Endothelial cell of hepatic sinusoid (primary cell): ENCODE results near the gene LIX1L.

Source experiments
- in situ Hi-C: cut with HindIII; loops from 2 replicates; pipeline ENCODE4 v1.10.0; 2017; ENCODE audit warnings: low sequenced_read_pairs

The LIX1L gene

DNA sequence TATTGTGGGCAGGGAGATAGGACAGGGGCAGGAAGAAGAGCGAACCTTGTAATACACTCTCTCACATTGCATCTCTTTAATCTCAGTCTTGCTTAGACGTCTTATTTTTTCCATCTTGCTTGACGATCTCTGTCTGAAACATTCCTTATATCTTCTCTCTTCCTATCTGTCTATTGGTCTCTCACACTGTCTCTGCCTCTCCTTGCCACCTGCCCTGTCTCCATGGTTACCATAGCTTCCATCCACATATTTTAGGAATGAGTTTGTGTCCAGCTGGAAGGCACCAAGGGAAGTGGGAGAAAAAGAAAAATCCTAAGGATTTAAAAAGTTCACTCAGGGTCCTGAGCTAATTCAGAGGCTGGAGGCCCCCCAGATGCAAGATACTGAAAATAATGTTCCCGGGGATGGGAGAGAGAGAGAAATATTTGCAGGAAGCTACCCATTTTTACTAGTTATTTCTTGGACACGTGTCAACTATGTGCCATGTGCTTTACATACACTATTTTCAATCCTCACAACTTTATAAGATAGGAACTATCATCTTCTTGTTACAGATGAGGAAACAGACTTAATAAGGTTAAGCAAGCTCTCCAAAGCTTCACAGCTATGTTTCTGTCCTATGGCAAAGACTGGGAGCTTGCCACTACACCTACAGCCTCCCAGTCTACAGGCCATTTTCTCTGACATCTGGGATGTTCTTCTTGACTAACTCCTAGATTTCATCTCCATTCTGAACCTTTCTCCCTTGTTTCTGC lies 5.6 kb upstream of the LIX1L start:
- in situ Hi-C loops = loop anchor here (5.0 kb wide), 3 partner anchors 44 to 106 kb away; partner anchors contain the start of gene PIAS3

DNA sequence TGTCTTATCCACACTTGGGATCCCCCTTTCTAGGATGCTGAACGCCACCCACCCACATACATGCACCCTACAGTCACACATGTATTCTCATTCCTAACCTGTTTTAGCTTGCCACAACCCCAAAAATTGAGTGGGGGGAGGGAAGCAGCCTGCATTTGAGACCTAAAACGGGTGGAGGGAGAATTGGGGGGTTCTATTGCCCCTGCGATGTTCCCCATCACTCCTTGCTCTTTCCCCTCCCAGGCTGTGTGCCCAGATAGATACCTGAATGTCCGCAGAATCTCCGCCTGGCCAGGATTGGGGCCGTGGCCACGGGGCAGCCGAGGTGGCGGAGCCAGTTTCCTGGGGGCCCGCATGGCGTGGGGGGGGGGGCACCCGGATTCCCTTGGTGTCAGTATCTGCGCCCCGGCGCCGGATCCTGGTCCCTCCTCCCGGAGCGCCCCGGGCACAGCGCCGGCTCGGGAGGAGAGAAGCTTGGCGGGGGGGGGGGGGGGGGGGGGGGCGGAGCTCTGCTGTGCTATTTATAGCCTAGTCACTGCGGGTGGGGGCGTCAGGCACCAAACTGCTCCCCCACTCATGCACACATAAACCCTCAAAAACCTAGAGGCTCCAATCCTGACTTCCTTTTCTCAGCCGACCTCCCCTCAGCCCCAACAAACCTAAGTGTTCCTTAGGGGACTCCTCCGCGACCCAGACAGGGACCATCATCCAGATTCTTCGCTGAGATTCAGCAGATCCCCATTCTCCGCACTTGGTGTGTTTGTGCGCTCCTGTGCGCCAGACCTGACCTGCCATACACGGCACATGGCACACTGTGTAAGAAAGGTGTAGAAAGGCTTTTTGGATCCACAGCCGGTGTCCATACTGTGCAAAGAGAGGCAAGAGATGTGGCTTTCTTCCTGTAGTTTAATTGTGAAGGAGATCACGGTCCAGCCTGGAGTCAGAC lies 4.6 kb upstream of the LIX1L start:
- in situ Hi-C loops = loop anchor here (5.0 kb wide), 3 partner anchors 45 to 105 kb away; partner anchors contain the start of gene PIAS3

DNA sequence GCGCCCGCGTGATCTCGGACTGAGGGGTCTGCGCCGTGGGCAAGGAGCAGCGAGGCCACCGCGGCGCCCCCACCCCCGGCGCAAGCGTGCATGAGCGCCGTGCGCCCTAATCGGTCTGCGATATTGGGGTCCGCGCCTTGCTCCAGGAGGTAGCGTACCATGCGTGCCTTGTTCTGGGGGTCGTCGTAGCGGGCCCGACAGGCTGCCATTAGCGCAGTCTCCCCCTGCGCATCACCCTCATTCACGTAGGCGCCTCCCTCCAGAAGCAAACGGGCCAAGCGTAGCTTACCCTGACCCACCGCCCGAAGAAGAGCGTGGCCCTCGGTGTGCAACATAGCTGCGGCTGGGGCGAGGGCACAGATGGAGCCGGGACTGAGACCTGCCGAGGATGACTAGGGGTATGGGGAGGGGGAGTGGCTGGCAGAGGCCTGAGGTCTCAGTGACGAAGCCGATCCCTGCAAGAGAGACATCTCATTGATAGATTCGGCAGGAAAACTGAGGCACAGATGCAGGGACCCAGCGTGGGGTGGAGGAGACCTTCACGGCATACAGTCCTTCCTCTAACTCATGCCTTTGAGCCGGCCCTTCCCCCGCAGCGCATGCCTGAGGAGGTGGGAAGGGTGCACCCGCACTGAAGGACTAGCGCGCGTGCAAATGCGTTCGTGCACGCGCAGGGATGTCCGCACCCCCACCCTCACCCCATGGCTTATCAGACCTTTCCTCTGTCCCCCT lies 3.8 kb upstream of the LIX1L start:
- in situ Hi-C loops = loop anchor here (5.0 kb wide), 3 partner anchors 46 to 104 kb away; partner anchors contain the start of gene PIAS3

DNA sequence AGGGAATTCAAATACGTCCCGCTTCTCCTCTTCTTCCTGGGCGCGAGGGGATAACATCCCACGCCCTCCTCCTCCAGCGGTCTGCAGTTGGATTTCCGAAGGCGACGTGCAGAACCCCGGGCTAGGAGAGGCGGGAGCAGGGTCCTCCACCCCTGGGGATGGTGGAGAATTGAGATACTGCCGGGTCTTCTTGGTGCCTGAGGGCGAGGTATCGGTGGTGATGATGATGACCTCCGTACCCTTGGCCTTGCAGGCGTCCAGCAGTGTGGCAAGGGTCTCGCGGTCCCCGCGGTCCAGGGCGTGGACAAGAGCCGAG lies 3.2 kb upstream of the LIX1L start:
- in situ Hi-C loops = loop anchor here (5.0 kb wide), 3 partner anchors 46 to 104 kb away; partner anchors contain the start of gene PIAS3

DNA sequence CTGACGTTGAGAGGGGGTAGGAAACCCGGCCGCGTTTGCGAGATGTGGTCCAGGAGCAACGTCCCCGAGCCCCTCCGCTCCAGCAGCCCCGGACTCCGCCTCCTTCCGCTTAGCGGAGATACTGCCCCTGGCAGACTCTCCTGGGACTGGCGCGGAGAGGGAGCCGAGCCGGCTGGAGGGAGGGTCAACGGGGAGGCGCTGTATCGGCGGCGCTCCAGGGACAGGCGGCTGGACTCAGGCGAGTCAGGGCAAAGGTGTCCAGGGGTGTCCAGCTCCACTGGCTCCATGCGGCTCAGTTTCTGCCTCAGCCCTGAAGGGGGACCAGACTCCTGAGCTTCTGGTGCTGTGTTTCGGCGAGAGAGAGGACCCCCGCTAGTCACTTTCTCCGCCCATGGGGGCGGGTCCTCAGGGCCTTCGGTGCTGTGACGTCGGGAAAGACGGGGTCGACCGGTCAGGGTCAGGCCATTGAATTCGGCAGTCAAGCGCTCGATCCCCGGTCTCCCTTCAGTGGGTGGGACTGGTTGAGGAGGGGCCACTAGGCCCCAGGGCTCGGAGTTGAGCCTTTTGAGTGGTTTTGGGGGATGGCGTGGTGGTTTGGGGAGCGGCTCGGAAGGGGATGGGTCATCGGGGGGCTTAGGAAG lies 2.8 kb upstream of the LIX1L start:
- in situ Hi-C loops = loop anchor here (5.0 kb wide), 3 partner anchors 47 to 103 kb away; partner anchors contain the start of gene PIAS3

DNA sequence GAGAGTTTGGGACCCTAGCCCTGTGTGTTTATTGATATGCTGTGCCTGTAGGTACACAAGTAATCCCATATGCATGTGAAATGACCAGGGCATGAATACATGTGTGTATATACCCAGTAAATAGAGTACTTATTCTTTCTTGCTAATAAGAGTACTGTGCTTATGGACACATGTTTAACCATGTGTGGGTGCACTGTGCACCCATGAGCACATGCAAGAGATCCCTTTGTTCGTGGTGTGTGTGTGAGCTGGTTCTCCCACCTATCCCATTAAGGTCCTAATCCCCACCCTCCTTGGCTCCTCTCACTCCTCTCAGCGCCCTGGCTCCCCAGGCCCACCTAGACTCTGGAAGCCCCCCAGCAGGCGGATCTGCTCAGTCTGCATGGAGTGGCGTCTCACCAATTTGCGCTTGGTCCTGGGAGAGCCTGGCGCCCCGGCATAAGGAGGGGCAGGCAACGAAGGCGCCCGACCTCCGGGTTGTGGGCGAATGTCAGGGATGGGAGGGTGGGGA lies 2.2 kb upstream of the LIX1L start:
- in situ Hi-C loops = loop anchor here (5.0 kb wide), 3 partner anchors 47 to 103 kb away; partner anchors contain the start of gene PIAS3

DNA sequence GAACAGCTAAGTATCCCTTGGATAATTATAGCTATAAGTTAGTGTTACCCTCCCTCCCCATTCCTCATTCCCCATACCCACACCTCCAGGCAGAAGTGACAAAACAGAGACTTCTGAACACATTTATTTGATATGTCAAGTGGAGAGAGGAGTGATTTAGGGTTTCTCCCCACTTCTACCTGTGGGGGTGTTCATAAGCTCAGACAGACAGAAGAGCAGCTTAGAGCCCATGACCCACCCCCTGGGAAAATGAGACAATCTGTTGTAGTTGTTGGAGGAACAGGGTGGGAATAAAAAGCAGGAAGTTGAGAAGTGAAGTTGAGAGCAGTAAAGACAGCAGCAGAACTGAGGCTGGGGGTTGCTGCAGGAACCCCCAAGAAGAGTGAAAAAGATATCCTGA lies 1.5 kb upstream of the LIX1L start:
- in situ Hi-C loops = no loop called here

DNA sequence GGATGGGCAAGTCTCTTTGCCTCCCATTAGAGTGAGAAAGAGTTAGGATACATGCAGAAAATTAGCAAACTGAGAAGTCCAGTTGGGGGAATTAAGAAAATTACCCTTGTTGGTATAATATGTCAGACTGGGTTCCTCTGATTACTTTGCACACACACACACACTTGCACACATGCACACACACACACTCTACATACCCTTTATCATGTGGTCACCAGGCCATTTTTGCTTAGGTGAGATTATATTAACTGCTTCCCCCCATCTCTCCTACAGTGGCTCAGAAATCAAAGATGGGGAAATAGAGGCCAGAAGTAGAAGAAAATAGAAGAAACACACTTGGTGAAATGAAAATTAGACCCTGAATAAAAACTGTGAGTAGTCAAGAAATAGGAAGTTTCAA lies 917 bp upstream of the LIX1L start:
- in situ Hi-C loops = no loop called here

DNA sequence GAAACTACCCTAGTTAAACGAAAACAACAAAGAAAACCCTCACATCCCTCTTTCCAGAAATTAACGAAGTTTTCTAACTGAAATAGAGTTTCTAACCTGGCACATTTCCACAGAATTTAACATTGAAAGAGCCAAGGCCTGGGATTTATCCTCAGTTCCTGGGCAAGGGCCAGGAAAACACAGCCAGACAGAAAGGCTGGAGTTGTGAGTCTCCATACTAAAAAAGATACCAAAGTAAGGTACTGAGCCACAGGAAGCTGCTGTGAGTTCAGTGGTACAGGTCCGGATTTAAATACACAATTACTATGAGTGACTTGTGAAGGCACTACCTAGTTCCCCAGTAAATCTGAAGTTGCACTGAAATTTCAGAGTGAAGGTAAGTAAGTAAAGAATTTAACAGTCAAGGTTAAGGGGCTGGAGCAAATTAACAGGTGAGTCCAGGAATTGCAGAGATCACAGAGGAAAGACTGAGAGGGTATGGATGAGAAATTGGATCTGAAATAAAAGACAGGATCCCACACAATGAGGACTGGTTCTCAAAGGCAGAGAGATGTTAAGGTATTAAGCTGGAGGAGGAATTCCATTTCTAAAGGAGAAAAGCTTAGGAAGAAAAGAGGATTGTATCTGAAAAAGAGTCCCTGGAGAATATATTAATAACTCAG lies 905 bp downstream of the LIX1L start:
- in situ Hi-C loops = no loop called here

DNA sequence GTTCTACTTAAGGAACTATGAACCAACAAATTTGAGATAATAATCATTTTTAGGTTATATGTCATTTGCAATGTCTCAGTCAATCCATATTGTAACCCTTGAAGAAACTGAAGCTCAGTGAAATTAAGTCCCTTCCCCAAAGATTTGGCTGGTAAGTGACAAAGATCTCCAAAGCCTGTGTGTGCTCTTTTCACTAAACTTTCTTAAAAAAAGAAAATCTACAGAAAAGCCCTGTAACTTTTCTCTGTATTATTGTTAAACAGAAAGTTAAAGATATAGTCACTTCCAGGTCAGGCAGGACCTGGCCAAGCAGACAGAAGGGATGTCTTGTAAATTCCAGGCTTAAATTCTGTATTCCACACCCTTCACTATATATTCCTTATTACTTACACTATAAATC lies 1.5 kb downstream of the LIX1L start:
- in situ Hi-C loops = no loop called here

DNA sequence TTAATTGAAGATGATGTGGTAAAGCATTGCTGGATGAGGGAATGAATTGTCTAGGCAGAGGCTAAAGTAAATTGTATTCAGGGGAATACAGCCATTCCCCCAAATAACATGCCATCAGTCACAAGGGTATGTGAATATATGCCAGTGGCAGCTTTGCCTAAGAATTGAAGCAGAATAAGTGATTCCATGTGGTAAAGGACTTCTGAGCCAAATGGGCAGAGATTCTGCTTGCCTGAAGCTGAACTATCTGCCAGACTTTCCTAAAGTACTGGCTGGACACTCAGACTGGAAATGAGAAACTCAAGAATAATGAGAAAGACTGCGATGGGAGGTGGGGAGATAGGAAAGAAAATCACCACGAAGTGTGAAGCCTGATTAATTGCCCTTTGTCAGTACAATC lies 2.4 kb downstream of the LIX1L start:
- in situ Hi-C loops = no loop called here

DNA sequence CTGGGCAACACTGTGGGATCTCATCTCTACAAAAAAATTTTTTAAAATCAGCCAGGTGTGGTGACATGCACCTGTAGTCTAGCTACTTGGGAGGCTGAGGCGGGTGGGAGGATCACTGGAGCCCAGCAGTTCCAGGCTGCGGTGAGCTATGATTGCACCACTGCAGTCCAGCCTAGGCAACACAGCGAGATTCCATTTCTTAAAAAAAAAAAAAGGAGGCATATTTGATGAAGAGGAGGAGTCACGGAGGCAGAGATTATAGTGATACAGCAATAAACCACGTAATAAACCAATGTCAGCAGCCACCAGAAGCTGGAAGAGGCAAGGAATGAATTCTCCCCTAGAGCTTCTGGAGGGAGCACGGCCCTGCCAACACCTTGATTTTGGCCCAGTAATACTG lies 4.0 kb downstream of the LIX1L start:
- in situ Hi-C loops = no loop called here

DNA sequence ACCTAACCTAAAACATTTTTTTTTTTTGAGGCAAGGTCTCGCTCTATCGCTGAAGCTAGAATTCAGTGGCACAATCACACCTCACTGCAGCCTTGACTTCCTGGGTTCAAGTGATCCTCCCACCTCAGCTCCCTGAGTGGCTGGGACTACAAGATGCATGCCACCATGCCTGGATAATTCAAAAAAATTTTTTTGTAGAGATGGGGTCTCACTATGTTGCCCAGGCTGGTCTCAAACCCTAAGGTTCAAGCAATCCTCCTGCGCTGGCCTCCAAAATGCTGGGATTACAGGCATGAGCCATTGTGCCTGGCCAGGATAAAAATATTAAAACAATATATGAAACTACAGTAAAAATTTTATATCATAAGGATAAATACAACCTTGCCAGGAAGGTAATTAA lies 4.9 kb downstream of the LIX1L start:
- in situ Hi-C loops = no loop called here

DNA sequence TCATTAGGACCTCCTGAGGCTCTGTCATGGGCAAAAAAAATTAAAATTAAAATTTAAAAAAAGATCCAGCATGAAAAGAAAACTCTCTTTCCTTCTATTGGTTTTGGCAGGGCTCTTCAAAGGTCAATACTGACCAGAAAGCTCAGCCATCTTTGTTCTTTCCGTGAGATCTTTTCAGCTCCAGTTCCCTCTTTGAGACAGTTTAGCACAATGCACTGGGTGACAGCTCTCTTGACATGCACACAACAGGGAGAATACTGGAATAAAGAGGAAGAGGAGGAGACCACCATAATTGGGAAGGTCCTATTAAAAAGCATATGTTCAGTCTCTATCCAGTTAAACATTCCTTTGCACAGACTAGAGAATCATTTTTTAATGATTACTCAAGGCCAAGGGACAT lies 6.3 kb downstream of the LIX1L start:
- in situ Hi-C loops = no loop called here

DNA sequence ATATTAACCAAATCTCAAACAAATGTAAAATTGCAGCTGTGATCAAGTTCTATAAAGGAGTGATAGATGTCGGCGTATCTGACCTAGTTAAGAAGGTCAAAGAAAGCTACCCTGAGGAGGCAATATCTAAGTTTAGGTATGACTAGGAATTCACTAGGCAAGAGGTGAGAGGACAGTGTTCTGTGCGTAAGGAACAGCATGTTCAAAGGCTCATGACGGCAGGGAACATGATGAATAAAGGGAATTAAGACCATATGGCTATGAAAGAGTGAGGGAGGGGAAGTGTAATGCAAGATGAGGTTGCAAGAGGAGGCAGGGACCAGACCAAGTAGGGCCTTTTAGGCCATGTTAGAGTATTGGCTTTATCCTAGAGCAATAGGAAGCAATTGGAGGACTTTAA lies 8.6 kb downstream of the LIX1L start:
- in situ Hi-C loops = no loop called here

DNA sequence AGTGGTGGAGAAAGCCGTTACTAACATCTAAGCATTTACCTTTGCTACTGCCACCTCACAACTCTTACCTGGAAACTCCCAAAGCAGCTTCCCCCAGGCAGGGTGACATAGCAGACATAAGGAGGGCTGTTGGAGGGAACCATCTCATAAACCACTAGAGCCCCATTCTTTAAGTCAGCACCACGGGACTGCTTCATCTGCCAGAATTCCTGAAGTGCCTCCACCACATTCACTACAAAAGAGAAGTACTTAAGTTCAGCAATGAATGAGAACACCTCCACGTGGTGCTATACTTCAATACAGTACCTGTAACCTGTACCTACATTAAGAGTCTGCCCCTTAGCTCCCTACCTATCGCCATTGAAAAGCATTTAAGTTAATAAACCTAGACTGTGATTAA lies 10.3 kb downstream of the LIX1L start:
- in situ Hi-C loops = no loop called here

DNA sequence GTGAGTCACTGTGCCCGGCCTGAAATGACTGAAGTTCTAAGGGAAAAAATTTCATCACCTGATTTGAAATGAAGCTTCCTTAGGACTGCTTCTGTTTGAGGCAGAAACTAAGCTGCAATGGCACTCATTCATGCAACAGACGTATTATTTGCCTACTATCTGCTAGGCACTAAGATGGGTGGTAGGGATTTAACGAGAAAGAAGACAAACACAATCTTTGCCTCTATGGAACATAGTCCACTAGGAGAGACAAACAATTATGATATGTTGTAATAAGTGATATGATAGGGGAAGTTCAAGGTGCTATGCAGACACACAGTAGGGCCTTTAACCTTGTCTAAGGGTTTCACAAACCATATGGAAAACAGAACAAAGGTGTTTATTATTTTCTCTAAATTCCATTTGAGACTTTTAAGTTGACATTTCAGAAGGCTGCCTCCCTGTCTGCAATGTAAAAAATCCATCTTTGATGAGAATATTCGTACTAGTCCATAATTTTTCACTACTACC lies 11.3 kb downstream of the LIX1L start:
- in situ Hi-C loops = no loop called here

DNA sequence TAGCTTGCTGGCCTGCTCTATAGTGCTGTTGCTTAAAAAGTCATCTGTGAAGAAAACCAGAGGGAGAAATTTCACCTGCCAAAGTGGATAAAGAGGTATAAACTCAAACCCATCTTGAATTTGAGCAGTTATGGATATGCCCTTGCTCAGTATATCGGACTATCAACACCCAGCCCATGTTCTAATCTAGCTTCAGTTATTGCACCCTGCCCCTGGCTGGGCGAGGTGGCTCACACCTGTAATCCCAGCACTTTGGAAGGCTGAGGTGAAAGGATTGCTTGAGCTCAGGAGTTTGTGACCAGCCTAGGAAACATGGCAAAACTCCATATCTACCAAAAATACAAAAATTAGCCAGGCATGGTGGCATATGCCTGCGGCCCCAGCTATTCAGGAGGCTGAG lies 13.3 kb downstream of the LIX1L start:
- in situ Hi-C loops = no loop called here

DNA sequence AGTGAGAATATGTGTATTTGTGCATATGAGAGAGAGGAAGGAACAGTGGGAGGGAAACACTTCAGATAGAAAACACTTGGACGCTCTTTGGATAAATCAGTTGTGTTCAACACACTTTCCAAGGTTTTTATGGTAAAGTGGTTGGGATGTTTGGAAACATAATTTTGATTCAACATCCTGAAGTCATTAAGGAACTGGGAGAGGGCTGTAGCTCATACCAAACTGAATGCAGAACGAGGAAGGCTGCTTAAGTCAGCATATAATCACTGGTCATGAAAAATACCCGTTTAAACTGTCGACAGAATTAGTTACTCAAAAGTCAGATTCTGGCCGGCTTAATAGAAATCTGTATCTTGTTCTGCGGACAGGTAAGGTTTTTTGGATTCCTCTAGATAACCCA lies 14.9 kb downstream of the LIX1L start:
- in situ Hi-C loops = no loop called here

DNA sequence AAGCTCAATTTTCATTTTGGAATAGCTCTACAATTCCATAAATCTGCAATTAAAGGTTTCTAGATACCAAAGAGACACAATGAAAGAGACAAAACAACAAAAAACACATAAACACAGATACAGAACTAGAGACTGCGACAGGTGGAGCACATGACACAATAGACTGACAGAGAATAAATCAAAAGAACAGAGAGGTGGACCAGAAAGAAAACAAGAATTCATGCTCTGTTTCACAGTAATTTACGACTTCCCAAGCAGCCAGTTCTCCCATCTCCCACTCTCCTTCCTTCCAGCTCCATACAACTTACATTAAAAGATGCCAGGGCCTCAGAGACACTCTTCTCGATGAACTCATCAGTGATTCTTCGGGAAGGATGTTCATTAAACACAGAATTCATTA lies 15.4 kb downstream of the LIX1L start:
- in situ Hi-C loops = no loop called here
